Muscle of leg (tissue), 11 donors: ENCODE measurements around the gene SH3RF3. TPM values are rescaled to one million over a fixed set of nuclear protein-coding genes. Genes with fewer than 3 reads are reported as not detected.

ENCODE experiments used
- DNase-seq: peaks from one replicate; pipeline ENCODE4 v3.0.0; 2013
- H3K27ac ChIP-seq: one replicate; pipeline ENCODE4 v1.5.1; 2013; ENCODE audit warnings: mild to moderate bottlenecking, low read length, control low read depth
- H3K27me3 ChIP-seq: one replicate; pipeline ENCODE4 v1.6.1; 2013; ENCODE audit warnings: low read length; ENCODE audit not compliant: control insufficient read depth, insufficient read depth
- H3K36me3 ChIP-seq: one replicate; pipeline ENCODE4 v1.6.1; 2013; ENCODE audit warnings: low read length; ENCODE audit not compliant: control insufficient read depth, insufficient read depth
- H3K4me1 ChIP-seq: one replicate; pipeline ENCODE4 v1.6.1; 2013; ENCODE audit warnings: low read length; ENCODE audit not compliant: control insufficient read depth, insufficient read depth
- H3K4me3 ChIP-seq: one replicate; pipeline ENCODE4 v1.5.1; 2013; ENCODE audit warnings: low read length, control low read depth
- H3K9me3 ChIP-seq: replicated peaks from 2 replicates; pipeline ENCODE4 v1.6.1; 2013; ENCODE audit warnings: low read depth, low read length; ENCODE audit not compliant: control insufficient read depth
- WGBS: methylation state at CpG from one replicate; pipeline ENCODE4 v1.1.5; 2013; ENCODE audit warnings: missing lambda C conversion rate; ENCODE audit not compliant: insufficient coverage; 5-methylcytosine and 5-hydroxymethylcytosine counted together
- polyA plus RNA-seq, 8 donors: library from polyadenylated mRNA; unstranded; fragments of 120-200 nt; gene quantifications; one replicate each; pipeline versions ENCODE4 v1.2.1 to v1.2.3, GENCODE V29; 2013; ENCODE audit warnings: inconsistent platforms in 1 of 8, low replicate concordance in 1 of 8; ENCODE audit not compliant: insufficient read length in 8 of 8, insufficient read depth in 1 of 8
- total RNA-seq: library from RNA; stranded (reverse); fragments of 120-200 nt; gene quantifications from one replicate; pipeline ENCODE4 v1.2.4, GENCODE V29; 2013

The SH3RF3 gene
- total and polyA plus RNA-seq, 9 donors, result 2.7 to 6.8 (median 4.7) TPM

- Histone ChIP-seq H3K27ac (no peak overlapping the region), H3K36me3 (no peaks in the 10 kb centered on the region), H3K4me1 (peaks cover 8% of the 10 kb centered on the region), H3K27me3 (peaks cover 7% of the 10 kb centered on the region), H3K9me3 (peaks cover 3% of the 10 kb centered on the region), H3K4me3 (no peak overlapping the region)
- DNase-seq, result no peak
- 29% methylated on average over 1 of the region's 1 CpG for WGBS
These were observed 78.2 kb downstream of the SH3RF3 start for GRCh38 chr2:109207176-109207575.

DNA sequence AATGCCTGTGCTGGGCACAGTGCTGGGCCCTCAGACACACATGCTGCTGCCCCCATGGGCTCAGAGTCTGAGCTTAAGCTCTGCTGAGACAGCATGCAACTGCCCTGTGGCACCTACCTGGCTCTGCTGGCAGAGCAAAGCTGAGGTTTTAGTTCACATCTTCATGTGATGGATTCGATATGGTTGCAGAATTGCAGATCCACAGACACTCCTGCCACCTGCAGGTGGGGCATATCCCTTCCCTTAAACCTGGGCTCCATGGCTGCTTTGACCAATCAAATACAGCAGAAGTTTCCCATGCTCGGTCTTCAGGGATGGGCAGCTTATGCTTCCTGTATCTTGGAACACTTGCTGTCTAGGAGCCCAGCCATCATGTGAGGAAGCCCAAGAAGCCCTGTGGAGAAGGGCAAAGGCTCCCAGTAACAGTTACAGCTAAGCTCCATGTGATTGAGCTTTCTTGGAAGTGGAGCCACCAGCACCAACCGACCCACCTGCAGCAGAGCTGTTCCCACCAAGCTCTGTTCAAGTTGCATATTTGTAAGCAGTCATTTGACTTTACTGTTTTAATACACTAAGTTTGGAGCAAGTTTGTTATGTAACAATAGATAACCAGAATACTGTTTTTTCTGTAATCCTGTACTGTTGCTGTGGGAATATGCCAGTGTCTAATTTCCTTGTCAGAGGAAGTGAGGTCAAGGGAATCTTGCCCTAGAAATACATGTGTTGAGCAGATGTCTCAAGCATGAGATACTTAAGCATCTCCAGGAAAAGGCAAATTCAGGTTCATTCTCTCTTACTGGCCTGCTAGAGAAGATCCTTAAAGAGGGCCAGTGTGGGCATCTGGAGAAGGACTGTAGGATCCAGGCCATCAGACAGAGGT is 79.3 kb downstream of the SH3RF3 start:
- H3K4me3 ChIP-seq, result no peak overlapping the region
- WGBS, result 88% methylated on average over 2 of the region's 3 CpGs
- H3K4me1 ChIP-seq, result no peaks in the 10 kb centered on the region
- peaks cover 12% of the 10 kb centered on the region for H3K27me3 ChIP-seq
- no peak for DNase-seq
- peaks cover 3% of the 10 kb centered on the region for H3K9me3 ChIP-seq
- H3K36me3 ChIP-seq, result no peaks in the 10 kb centered on the region
- H3K27ac ChIP-seq, result no peak overlapping the region

DNA sequence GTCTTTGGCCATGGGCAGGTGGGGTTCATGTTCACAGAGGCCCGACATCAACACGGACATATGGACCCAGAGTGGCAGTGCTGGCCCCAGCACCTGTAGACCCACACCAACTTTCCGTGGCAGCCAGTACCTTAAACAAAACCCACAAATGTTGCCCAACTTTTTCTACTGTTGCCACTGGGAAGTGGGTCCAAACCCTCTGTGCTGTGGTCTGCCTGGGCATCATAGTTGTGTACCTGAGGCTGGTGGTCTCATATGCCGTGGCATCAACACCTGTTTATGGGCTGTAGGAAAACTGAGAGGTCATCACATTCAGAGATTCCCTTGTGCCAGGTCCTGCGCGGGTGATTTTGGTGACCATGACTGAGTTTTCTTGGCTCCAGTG is 79.9 kb downstream of the SH3RF3 start:
- Histone ChIP-seq H3K27me3 (peaks cover 18% of the 10 kb centered on the region), H3K4me3 (no peak overlapping the region), H3K9me3 (peaks cover 3% of the 10 kb centered on the region), H3K36me3 (no peaks in the 10 kb centered on the region), H3K27ac (no peak overlapping the region), H3K4me1 (peaks cover 6% of the 10 kb centered on the region)
- 83% methylated on average over 4 of the region's 6 CpGs for WGBS
- DNase-seq, result no peak

DNA sequence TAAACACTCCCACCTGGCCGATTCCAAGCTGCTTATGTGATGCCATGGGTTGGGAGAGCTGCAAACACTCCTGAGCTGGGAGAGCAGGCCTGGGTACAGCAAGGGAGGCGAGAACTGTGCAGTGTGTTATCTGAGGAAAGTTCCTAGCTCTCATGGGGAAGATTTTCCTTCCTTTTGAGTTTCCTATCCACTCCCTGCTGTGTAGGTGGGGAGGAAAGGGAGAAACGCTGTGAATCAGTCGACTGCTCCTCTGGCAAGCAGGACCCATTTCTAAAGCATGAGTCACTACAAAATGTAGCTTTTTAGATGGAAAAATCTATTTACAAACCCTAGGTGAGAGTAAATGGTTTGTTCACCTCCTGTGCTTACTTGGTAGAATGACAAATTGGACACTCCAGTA is 80.4 kb downstream of the SH3RF3 start:
- 33% methylated on average over 1 of the region's 4 CpGs for WGBS
- H3K27ac ChIP-seq, result no peak overlapping the region
- H3K4me3 ChIP-seq, result no peak overlapping the region

GRCh38 chr2:109209941-109210340 is 80.9 kb downstream of the SH3RF3 start:
- no peak overlapping the region for H3K27ac ChIP-seq
- H3K9me3 ChIP-seq, result peaks cover 3% of the 10 kb centered on the region
- WGBS, result 93% methylated on average over 3 of the region's 7 CpGs
- no peaks in the 10 kb centered on the region for H3K36me3 ChIP-seq
- no peak overlapping the region for H3K4me3 ChIP-seq
- H3K4me1 ChIP-seq, result peaks cover 8% of the 10 kb centered on the region
- DNase-seq, result no peak
- H3K27me3 ChIP-seq, result peaks cover 20% of the 10 kb centered on the region

More for the DNA sequence above, 80.4 kb downstream of the SH3RF3 start:
- Histone ChIP-seq H3K27me3 (peaks cover 18% of the 10 kb centered on the region), H3K9me3 (peaks cover 3% of the 10 kb centered on the region), H3K4me1 (peaks cover 6% of the 10 kb centered on the region), H3K36me3 (no peaks in the 10 kb centered on the region)
- peak; percentile 40 for DNase-seq

GRCh38 chr2:109210431-109211200 is 81.6 kb downstream of the SH3RF3 start:
- H3K36me3 ChIP-seq, result no peaks in the 10 kb centered on the region
- no peak for DNase-seq
- no peak overlapping the region for H3K27ac ChIP-seq
- H3K4me3 ChIP-seq, result no peak overlapping the region
- peaks cover 20% of the 10 kb centered on the region for H3K27me3 ChIP-seq
- 42% methylated on average over 2 of the region's 7 CpGs for WGBS
- peaks cover 8% of the 10 kb centered on the region for H3K4me1 ChIP-seq
- peaks cover 3% of the 10 kb centered on the region for H3K9me3 ChIP-seq

DNA sequence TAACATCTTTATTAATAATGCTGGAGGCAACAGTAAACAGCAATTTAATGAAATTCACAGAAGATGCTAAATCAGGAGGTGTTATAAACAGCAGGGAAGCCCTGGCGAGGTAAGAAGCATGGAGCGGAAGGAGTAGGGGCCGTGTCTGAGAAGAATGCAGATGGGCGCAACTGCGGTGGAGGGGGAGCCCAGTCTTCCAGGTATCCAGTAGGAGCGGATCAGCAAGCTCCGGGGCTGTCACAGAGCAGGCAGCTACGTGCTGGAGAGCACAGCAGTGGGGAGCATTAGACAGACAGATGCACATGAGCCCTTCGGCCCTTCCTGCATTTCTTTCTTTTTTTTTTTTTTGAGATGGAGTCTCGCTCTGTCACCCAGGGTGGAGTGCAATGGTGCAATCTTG is 82.3 kb downstream of the SH3RF3 start:
- no peaks in the 10 kb centered on the region for H3K36me3 ChIP-seq
- no peak overlapping the region for H3K27ac ChIP-seq
- H3K9me3 ChIP-seq, result peaks cover 3% of the 10 kb centered on the region
- DNase-seq, result no peak
- H3K4me1 ChIP-seq, result peaks cover 8% of the 10 kb centered on the region
- peaks cover 20% of the 10 kb centered on the region for H3K27me3 ChIP-seq
- H3K4me3 ChIP-seq, result no peak overlapping the region
- 76% methylated on average over 9 of the region's 10 CpGs for WGBS

DNA sequence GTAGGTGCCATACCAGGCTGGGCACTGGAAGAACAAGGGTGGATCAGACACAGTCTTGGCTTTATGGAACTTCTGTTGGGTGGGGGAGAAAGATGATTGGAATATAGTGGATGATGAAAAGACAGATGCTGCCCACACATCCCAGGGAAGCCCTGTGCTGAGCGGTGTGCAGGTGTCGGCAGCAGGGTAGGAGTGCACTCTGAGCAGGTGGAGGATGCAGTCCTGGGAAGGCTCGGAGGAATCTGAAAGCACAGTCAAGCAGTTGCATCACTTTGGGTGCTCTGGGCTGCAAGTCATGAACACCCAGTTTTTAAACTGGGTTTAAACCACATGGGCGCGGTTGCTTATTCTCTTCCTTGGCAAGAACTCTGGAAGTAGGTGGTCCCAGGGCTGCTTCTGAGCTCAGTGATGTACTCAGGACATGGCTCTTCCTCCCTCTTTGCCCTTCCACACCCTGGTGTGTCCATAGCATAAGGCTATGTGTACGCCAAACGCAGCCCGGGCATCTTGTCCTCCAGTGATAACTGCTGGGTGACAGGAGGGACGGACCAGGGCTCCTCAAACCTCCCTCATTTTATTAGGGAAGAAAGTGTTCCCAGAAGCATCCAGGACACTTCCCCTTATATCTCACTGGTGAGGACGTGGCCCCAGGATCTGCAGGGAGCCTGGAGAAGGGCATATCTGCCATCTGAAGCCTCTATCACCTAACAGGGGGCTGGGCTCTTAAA is 84.0 kb downstream of the SH3RF3 start:
- Histone ChIP-seq H3K4me1 (peaks cover 13% of the 10 kb centered on the region), H3K9me3 (peaks cover 3% of the 10 kb centered on the region), H3K36me3 (no peaks in the 10 kb centered on the region), H3K4me3 (no peak overlapping the region), H3K27me3 (peaks cover 21% of the 10 kb centered on the region), H3K27ac (no peak overlapping the region)
- no peak for DNase-seq
- WGBS, result 93% methylated on average over 5 of the region's 10 CpGs

GRCh38 chr2:109213646-109214433 is 84.8 kb downstream of the SH3RF3 start:
- no peak for DNase-seq
- 61% methylated on average over 12 of the region's 16 CpGs for WGBS
- Histone ChIP-seq H3K4me1 (peaks cover 17% of the 10 kb centered on the region), H3K36me3 (no peaks in the 10 kb centered on the region), H3K9me3 (no peaks in the 10 kb centered on the region), H3K27me3 (peaks cover 19% of the 10 kb centered on the region), H3K27ac (no peak overlapping the region), H3K4me3 (no peak overlapping the region)
